HG03439 (cell line): ENCODE results near the gene TAF1C.

ENCODE experiments used
- ATAC-seq: cut with Tn5 transposase; IDR thresholded peaks from one replicate; pipeline ENCODE4 v1.9.1; 2021; ENCODE audit warnings: mild to moderate bottlenecking, moderate library complexity; ENCODE audit not compliant: unreplicated experiment

TAF1C gene

GRCh38 chr16:84132527-84133285 is 54.2 kb downstream of the TAF1C start:
- no peak for ATAC-seq

GRCh38 chr16:84131117-84131516 is 55.7 kb downstream of the TAF1C start:
- ATAC-seq = no peak
